ENCODE data around the gene DIP2C. TPM values are rescaled to one million over a fixed set of nuclear protein-coding genes. Genes with fewer than 3 reads are reported as not detected.
"Not testable (repeated sequence)": the region's sequence is repeated elsewhere in the genome, so short reads cannot be mapped to it uniquely, and the experiment has no call there.

Gene DIP2C
- total RNA-seq, 1 donor from 2014 or later: 10.1 TPM

DNA sequence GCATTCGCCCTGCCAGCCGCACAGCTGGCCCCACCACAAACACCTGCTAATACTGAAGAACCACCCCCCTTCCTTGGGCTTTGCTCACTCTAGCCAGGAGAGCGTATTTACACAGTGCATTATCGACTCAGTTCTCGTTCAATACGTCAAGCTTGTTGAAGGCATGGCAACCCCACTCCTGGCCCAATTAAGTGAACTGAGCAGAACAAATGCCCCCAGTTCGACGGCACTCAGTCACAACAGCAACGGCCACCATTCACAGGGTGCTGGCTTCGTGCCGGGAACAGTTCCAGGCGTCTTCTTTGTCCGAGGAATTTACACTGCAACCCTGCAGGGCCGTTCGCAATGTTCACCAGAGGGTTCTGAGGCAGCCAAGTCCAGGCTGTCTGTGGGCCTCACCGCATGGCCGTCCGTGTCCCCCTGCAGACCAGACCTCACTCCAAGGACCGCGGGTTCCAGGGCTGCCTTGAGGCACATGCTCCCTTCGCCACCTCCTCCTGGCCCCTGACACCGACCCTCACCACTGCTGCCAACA is 175.3 kb downstream of the DIP2C start:
- Mint-ChIP-seq H3K27ac (peak overlapping the region; percentile 60), H3K9me3 (no peaks in the 10 kb centered on the region), H3K4me1 (peaks cover 49% of the 10 kb centered on the region), H3K27me3 (ENCODE audit: insufficient read depth, low read depth) (peaks cover 2% of the 10 kb centered on the region), H3K4me3 (no peak overlapping the region), H3K36me3 (peaks cover 5% of the 10 kb centered on the region)
- no peak for DNase-seq (ENCODE audit: low spot score)
- Histone ChIP-seq H3K9me3 (ENCODE audit: low read depth) (no peaks in the 10 kb centered on the region), H4K20me1 (ENCODE audit: low read depth) (peaks cover 47% of the 10 kb centered on the region), H3K9ac (no peak overlapping the region), H3K79me2 (ENCODE audit: low read depth) (peaks cover 14% of the 10 kb centered on the region), H3F3A (ENCODE audit: low read depth) (peaks cover 29% of the 10 kb centered on the region), H3K27ac (no peak overlapping the region), H3K4me2 (no peak overlapping the region), H2AFZ (replicated peaks) (no peak overlapping the region), H3K4me1 (peaks cover 18% of the 10 kb centered on the region), H3K4me3 (no peak overlapping the region), H3K36me3 (no peaks in the 10 kb centered on the region), H3K27me3 (no peaks in the 10 kb centered on the region)
- TF ChIP-seq, protein P1, sequence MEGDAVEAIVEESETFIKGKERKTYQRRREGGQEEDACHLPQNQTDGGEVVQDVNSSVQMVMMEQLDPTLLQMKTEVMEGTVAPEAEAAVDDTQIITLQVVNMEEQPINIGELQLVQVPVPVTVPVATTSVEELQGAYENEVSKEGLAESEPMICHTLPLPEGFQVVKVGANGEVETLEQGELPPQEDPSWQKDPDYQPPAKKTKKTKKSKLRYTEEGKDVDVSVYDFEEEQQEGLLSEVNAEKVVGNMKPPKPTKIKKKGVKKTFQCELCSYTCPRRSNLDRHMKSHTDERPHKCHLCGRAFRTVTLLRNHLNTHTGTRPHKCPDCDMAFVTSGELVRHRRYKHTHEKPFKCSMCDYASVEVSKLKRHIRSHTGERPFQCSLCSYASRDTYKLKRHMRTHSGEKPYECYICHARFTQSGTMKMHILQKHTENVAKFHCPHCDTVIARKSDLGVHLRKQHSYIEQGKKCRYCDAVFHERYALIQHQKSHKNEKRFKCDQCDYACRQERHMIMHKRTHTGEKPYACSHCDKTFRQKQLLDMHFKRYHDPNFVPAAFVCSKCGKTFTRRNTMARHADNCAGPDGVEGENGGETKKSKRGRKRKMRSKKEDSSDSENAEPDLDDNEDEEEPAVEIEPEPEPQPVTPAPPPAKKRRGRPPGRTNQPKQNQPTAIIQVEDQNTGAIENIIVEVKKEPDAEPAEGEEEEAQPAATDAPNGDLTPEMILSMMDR (IDR thresholded peaks at IDR 0.05): no peak

DNA sequence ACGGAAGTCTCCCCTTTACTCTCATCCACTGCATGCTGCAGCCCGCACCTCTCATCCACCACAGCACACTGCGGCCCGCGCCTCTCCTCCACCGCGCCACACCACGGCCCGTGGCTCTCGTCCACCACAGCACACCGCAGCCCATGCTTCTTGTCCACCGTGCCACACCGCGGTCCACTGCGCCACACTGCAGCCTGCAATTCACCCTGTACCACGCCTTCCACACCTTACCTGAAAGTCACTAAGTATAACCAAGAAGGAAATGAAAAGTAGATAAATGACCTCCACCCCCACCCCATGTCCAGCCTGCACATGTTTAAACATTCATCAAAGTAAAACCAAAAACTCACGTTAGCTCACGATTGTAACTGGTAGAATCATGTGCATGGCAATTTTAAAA is 176.1 kb downstream of the DIP2C start:
- H3K27me3 ChIP-seq: no peaks in the 10 kb centered on the region
- no peaks in the 10 kb centered on the region for H3K9me3 ChIP-seq (ENCODE audit: low read depth)
- peaks cover 46% of the 10 kb centered on the region for H3K4me1 Mint-ChIP-seq
- no peak overlapping the region for H3K9ac ChIP-seq
- H3K27ac ChIP-seq: no peak overlapping the region
- H3K36me3 Mint-ChIP-seq: peaks cover 10% of the 10 kb centered on the region
- H2AFZ ChIP-seq (replicated peaks): no peak overlapping the region
- peaks cover 24% of the 10 kb centered on the region for H3F3A ChIP-seq (ENCODE audit: low read depth)
- H3K79me2 ChIP-seq (ENCODE audit: low read depth): peaks cover 14% of the 10 kb centered on the region
- H3K4me1 ChIP-seq: peaks cover 10% of the 10 kb centered on the region
- peaks cover 38% of the 10 kb centered on the region for H4K20me1 ChIP-seq (ENCODE audit: low read depth)
- peaks cover 2% of the 10 kb centered on the region for H3K27me3 Mint-ChIP-seq (ENCODE audit: insufficient read depth, low read depth)
- no peaks in the 10 kb centered on the region for H3K9me3 Mint-ChIP-seq
- TF ChIP-seq, protein P1 (IDR thresholded peaks at IDR 0.05): no peak
- TF ChIP-seq EZH2phosphoT487 (IDR thresholded peaks at IDR 0.05) (no peak), EZH2 (IDR thresholded peaks at IDR 0.05) (no peak)
- H3K4me2 ChIP-seq: no peak overlapping the region
- H3K27ac Mint-ChIP-seq: peak overlapping the region; percentile 2
- H3K36me3 ChIP-seq: no peaks in the 10 kb centered on the region
- no peak overlapping the region for H3K4me3 ChIP-seq
- no peak overlapping the region for H3K4me3 Mint-ChIP-seq
- no peak for DNase-seq (ENCODE audit: low spot score)

DNA sequence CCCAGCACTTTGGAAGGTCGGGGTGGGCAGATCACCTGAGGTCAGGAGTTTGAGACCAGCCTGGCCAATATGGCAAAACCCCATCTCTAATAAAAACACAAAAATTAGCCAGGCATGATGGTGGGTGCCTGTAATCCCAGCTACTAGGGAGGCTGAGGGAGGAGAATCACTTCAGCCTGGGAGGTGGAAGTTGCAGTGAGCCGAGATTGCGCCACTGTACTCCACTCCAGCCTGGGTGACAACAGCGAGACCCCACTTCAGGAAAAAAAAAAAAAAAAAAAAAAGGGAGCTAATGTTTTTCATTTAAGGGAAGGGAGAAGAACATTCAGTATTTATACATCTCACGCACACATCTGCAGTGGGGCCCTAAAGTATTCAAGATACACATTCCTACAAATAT is 176.8 kb downstream of the DIP2C start:
- not testable (repeated sequence) for H3K4me3 ChIP-seq; H3K9me3 ChIP-seq (ENCODE audit: low read depth); H2AFZ ChIP-seq (replicated peaks); H3K36me3 ChIP-seq; DNase-seq (ENCODE audit: low spot score); H3K9me3 Mint-ChIP-seq; H3K27ac ChIP-seq; H3K4me3 Mint-ChIP-seq; H3K9ac ChIP-seq; H3K27ac Mint-ChIP-seq; H3K4me2 ChIP-seq; H3K27me3 ChIP-seq; H3K4me1 ChIP-seq; H3K27me3 Mint-ChIP-seq (ENCODE audit: insufficient read depth, low read depth)
- peaks cover 31% of the 10 kb centered on the region for H4K20me1 ChIP-seq (ENCODE audit: low read depth)
- H3K36me3 Mint-ChIP-seq: peaks cover 17% of the 10 kb centered on the region
- peaks cover 17% of the 10 kb centered on the region for H3F3A ChIP-seq (ENCODE audit: low read depth)
- peaks cover 45% of the 10 kb centered on the region for H3K4me1 Mint-ChIP-seq
- H3K79me2 ChIP-seq (ENCODE audit: low read depth): peaks cover 14% of the 10 kb centered on the region

DNA sequence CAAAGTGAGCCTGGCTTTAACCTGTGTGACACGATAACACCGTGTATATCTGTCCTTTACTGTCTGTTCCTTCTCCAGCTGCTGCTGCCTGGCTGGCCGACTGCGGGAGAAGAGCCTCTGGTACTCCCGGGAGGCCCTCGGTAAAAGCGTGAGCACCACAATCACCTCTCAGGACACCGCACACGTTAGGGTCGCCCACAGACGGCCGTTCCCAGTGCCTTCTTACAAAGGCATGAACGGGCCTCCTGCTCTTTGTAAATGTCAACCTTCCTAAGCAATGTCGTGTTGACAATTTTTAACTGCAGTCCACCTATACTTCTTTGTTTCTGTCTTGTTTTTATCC is 177.6 kb downstream of the DIP2C start:
- Histone ChIP-seq H2AFZ (replicated peaks) (no peak overlapping the region), H3K36me3 (no peaks in the 10 kb centered on the region), H3K9me3 (ENCODE audit: low read depth) (no peaks in the 10 kb centered on the region), H3K4me3 (no peak overlapping the region), H3K4me1 (peaks cover 3% of the 10 kb centered on the region), H4K20me1 (ENCODE audit: low read depth) (peaks cover 23% of the 10 kb centered on the region), H3K4me2 (no peak overlapping the region), H3K27me3 (no peaks in the 10 kb centered on the region), H3K9ac (no peak overlapping the region), H3F3A (ENCODE audit: low read depth) (peaks cover 15% of the 10 kb centered on the region), H3K79me2 (ENCODE audit: low read depth) (peaks cover 14% of the 10 kb centered on the region), H3K27ac (no peak overlapping the region)
- Mint-ChIP-seq H3K9me3 (no peaks in the 10 kb centered on the region), H3K4me1 (peaks cover 41% of the 10 kb centered on the region), H3K27ac (no peak overlapping the region), H3K36me3 (peaks cover 17% of the 10 kb centered on the region), H3K4me3 (no peak overlapping the region), H3K27me3 (ENCODE audit: insufficient read depth, low read depth) (peaks cover 3% of the 10 kb centered on the region)
- no peak for DNase-seq (ENCODE audit: low spot score)
- TF ChIP-seq, protein P1 (IDR thresholded peaks at IDR 0.05): no peak
- no peak for TF ChIP-seq EZH2 (IDR thresholded peaks at IDR 0.05)
- TF ChIP-seq EZH2phosphoT487 (IDR thresholded peaks at IDR 0.05): no peak

Data from neural progenitor cell (in vitro differentiated cells).